ENCODE data around the gene LIMS1.

GRCh38 chr2:108611021-108611420 lies 76.8 kb downstream of the LIMS1 start:
- TF ChIP-seq CTCF (IDR thresholded peaks at IDR 0.05; ENCODE audit: extremely low read depth in 1 of 2, insufficient read depth in 1 of 2, low read depth in 1 of 2, low read length in 2 of 2) (no peak), MAX (IDR thresholded peaks at IDR 0.05; ENCODE audit: insufficient read depth, insufficient read length) (no peak), EZH2 (IDR thresholded peaks at IDR 0.05; ENCODE audit: borderline replicate concordance, low read depth, low read length, severe bottlenecking) (no peak), POLR2A (IDR thresholded peaks at IDR 0.05; ENCODE audit: low read depth, low read length) (no peak), POLR2AphosphoS5 (IDR thresholded peaks at IDR 0.05; ENCODE audit: insufficient read depth, low read depth, low read length) (no peak), FOS (IDR thresholded peaks at IDR 0.05; ENCODE audit: borderline replicate concordance, insufficient read depth, low read length) (no peak), MYC (IDR thresholded peaks at IDR 0.05; ENCODE audit: low read depth, low read length) (no peak), JUN (IDR thresholded peaks at IDR 0.05; ENCODE audit: borderline replicate concordance, insufficient read depth, insufficient read length, low read depth) (no peak)

Measured in endothelial cell of umbilical vein (primary cell).